Activated gamma-delta T cell (primary cell): ENCODE data around the gene ZNF200.
"Not testable (repeated sequence)": the region's sequence is repeated elsewhere in the genome, so short reads cannot be mapped to it uniquely, and the experiment has no call there.

Experiments
- DNase-seq: peaks from one replicate; lab custom pipeline; 2025; lab: John Stamatoyannopoulos, UW
- total RNA-seq, 2 donors: gene quantifications; one replicate each; lab custom pipeline; 2026; lab: John Stamatoyannopoulos, UW

ZNF200 gene
- 32.1 to 42.4 reads per million in 2 donors for total RNA-seq

DNA sequence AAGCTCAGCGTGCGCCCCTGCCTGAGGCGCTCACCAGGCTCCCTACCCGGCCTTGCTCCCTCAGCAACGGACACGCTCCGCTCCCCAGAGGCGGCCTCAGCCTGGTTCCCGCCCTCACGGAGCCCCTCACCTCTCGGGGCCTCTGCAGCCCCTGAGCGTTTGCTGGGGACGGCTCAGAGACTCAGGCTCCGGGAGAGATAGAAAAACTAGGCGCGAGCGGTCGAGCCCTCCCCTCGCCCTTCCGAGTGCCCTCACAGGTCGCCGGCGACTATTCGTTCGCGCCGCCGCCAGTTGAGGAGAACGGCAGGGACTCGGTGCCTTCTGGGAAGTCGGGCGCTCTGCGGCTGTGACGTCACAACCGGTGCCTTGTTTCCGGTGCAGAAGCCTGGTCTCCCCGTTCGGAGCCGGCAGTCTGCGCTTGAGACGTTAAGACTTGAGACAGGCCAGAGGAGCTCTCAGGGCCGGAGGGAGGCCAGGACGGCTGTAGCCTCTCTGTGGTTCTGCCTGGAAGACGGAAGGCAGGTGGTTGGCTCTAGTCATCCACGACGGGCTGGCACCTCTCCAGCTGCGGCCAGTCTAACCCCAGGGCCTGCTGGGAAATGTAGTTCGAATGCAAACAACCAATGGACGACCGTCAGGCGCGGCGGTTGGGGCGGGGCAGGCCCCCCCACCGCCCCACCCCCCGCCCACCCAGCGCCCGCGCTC, at the start of gene ZNF200:
ZNF200 (minus strand) TSS at position 302 of the 705 bp plus-strand sequence. CDS start 1,403 bp downstream, outside the sequence.
- DNase-seq: peak; percentile 85

DNA sequence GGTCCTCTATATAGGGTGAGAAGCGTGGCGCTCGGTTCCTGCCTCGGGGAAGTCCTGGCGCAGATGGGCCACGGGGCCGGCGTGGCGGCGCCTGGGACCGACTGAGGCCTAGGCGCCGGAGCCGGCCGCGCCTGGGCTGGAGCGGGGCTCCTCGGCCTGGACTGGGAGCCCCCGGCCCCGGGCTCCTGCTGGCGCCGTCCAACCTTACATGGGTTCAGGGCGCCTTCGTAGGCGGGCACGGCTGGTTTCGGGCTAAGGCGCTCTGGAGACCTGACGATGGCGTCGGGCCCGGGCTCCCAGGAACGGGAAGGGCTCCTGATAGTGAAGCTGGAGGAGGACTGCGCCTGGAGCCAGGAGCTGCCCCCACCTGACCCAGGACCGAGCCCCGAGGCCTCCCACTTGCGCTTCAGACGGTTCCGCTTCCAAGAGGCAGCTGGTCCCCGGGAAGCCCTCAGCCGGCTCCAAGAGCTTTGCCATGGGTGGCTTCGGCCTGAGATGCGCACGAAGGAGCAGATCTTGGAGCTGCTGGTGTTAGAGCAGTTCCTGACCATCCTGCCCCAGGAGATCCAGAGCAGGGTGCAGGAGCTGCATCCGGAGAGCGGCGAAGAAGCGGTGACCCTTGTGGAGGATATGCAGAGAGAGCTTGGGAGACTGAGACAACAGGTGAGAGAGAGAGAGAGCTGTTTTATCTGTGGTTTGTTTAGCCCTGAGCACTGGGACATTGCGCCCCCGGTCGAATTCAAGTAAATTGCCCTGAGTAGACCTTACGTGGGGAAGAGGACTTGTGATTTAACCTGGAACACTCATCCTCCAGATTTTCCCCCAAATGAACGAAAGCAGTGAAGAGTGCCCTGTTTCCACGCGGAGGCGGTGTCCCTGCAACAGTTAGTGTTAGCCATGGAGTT, 48.8 kb upstream of the ZNF200 start:
- no peak for DNase-seq

DNA sequence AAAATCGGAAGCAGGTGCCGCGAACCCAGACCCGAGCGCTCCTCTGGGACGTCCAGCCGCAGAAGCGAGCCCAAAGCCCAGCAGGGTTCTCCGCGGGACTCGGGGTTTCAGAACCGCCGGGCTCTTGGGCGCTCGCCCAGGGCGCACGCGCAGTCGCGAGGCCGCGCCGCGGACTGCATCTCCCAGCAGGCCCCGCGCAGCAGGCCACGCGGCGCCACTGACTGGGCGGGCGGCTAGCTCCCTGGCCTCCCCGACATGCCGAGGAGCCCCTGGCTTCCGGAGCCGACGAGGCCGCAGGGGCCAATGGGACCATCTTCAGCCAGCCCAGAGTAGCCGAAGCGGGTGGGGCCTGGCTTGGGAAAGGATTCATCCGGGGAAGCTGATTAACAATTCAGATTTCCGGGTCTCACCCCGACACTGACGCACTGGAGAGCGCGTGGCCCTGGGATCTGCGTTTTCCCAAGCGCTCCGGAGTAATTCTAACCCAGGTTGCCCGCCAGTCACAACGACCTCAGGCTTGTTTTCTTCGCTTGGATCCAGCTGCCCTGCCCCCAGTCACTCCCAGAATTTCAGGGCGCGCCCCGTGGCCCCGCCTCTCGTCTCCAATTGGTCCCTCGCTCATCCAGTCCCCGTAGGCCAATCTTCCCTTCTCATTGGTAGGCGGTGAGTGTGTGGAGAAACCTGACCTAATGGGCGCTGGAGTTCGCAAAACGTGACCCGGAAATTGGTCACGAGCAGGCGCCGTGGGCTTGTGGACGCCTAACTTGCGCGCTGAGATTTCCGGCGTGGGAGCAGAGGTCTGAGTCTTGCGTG, 48.0 kb upstream of the ZNF200 start, which contains the start of gene ZNF263:
ZNF263 (plus strand) TSS at position 762 of the 813 bp plus-strand sequence. CDS start 328 bp downstream, outside the sequence.
- peak; percentile 87 for DNase-seq

GRCh38 chr16:3282103-3282729, 47.3 kb upstream of the ZNF200 start:
- no peak for DNase-seq

GRCh38 chr16:3281222-3281820, 46.4 kb upstream of the ZNF200 start:
- no peak for DNase-seq

DNA sequence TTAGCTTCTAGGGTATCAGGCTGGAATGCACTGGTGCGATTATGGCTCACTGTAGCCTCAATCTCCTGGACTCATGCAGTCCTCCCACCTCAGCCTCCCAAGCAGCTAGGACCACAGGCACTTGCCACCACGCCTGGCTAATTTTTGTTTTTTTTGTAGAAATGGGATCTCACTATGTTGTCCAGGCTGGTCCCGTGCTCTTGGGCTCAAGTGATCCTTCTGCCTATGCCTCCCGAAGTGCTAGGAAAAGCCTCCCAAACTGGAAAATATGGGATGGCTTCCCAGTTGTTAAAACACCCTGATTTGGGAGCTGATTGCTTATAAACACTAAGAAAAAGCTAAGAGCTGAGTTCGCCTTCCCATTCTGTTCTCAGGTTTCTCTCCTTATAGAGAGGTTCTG, 41.7 kb upstream of the ZNF200 start:
- DNase-seq: no peak

- DNase-seq: no peak
Measured at GRCh38 chr16:3274947-3275346, 40.0 kb upstream of the ZNF200 start.

- DNase-seq: no peak
Measured at GRCh38 chr16:3274490-3274889, 39.5 kb upstream of the ZNF200 start.

DNA sequence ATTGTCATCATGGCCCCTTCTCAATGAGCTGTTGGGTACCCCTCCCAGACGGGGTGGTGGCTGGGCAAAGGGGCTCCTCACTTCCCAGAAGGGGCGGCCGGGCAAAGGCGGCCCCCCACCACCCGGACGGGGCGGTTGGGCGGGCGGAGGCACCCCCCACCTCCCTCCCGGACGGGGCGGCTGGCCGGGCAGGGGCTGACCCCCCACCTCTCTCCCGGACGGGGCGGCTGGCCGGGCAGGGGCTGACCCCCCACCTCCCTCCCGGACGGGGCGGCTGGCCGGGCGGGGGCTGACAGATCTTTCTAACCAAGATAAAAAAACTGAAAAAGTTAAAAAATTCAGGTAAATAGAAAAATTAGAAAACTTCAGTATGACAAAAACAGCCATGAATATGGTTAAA, 36.3 kb upstream of the ZNF200 start:
- DNase-seq: not testable (repeated sequence)

- DNase-seq: not testable (repeated sequence)
Measured at GRCh38 chr16:3270718-3271117, 35.8 kb upstream of the ZNF200 start.

DNA sequence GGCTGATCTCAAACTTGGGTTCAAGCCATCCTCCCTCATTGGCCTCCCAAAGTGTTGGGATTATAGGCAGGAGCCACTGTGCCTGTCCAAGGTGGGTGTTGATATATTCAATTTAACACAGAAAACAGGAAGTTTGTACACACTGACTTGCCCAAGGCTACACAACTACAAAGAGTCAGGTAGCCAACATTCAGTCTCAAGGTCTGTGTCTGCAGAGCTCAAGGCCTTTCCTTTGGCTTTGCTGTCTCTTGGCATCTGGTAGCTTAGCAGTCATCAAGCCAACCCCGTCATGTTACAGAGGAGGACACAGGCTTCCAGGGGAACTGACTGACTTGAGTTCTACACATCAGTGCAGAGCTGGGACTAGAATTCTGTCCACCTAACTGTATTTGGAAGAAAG, 33.3 kb upstream of the ZNF200 start:
- DNase-seq: no peak

GRCh38 chr16:3266873-3267537, 32.0 kb upstream of the ZNF200 start:
- no peak for DNase-seq

DNA sequence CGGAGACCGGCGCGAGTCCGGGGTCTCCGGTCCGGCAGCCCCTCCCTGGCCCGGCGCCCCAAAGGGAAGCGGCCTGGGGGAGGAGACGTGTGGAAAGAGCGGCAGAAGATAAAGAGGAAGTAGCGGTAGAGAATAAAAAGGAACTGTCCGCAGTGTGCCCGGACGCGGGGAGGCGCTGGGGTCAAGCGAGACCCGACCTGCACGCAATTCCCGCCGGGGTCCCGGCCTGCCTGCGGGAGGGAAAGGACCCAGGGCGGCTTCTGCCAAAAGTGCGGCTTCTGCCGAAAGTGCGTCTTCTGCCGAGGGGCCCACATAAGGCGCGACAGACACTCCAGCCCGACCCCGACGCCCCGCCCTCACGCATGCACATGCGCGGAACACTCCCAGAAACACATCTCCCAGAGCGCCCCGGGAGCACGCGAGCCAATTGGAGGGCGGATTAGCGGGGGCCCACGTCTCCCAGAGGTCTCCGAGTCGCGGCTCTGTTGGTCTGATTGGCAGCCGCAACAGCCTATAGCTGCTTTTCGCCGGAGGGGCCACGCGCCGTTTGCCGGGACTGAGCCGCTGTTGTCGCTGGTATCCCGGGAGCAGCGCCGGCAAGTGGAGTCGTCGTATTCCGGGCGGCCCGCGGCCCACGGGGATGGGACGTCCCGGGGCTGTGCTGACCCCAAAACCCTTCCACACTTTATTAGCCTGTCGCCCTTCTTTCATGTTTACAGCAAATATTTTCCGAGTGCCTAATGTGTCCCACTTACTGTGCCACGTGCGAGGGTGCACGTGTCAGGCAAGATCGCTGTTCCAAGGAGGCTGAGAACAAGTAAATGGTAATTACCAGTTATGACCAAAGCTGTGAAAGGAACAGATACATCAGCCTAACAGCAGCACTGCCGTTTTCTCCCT, 29.4 kb upstream of the ZNF200 start:
- peak; percentile 95 for DNase-seq

DNA sequence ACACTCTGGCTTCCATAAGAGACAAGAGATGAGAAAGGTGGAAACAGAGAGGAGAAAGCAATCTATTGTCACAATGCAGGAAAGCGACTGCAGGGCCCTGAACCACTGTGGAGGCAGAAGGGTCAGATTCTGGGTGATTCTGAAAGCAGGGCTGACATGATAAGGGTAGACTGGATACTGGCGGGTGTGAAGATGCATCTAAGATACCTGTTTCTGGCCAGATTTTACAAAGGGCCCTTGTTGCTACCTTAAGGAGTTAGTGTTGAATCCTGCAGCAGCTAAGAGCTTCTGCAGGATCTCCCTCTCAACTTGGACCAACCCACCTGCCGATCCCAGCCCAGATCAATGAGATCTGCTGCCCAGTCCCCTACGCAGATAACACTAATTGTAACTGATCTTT, 27.6 kb upstream of the ZNF200 start:
- no peak for DNase-seq

DNA sequence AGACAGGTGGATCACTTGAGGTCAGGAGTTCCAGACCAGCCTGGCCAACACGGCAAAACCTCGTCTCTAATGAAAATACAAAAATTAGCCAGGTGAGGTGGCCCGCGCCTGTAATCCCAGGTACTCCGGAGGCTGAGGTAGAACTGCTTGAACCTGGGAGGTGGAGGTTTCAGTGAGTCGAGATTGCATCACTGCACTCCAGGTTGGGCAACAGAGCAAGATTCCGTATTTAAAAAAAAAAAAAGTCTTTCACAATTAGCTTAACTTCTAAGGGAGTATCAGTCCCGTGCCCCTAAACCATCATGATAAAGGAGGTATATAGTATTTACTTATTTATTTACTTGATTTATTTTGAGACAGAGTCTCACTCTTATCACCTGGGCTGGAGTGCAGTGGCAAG, 24.9 kb upstream of the ZNF200 start:
- DNase-seq: no peak

DNA sequence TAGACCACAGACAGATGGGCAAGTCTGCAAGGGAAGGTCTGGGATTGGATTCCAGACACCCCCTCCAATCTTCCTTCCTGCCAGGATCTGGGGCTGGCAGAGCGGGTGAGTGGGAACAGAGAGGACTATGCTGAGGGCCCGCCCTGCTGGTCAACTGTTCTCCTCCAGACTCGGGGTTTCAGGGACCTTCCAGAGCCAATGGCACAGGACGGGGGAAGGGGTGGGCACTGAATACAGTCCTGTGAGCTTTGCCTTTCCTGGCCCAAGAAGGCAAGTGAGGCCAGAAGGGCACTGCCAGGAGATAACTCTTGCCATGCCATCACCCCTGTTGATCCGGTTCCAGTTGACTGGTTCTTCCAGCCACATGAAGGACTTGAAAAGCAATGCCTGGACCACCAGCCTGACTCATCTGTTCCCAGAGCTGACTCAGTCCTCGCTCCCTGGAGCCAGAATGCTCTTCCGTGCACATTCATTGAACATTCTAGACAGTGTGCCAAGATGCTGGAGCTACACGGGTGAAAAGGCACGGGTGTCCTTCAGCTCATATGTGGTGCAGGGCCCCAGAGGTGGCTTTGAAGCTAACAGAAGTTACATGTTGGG, 22.0 kb upstream of the ZNF200 start:
- DNase-seq: no peak

DNA sequence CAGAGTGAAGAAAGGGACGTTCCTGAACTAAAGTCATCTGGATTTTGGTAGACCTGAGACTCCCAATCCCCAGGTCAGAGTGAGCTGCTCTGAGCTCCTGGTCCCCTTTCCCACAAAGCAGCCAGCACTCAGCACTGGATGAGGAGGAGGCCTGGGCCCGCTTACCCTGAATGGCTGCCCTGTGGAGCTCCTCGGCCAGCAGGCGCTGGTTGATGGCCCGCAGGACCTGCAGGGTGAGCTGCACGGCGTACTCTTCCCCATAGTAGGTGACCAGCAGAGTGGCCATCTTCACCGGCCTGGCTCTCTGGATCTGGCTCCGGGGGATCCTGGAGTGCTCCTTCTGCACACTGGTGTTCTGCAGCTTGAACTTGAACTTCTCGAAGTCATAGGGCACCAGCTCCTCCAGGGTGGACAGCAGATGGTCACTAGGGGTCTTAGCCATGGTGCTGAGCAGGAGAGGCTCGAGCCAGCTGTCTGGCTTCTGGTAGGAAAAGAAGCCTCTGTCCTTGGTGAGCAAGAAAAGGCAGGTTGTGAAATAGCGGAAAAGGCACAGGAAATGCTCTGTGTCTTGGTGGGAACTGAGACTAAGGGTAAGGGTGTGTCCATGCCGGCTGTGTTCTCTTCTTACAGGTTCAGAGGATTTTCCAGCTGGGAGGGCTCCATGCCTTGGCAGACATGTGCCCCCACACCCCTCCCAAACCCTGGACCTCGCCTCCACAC, 21.3 kb upstream of the ZNF200 start, which contains the start of gene MEFV:
MEFV (minus strand) TSS at position 488 of the 720 bp plus-strand sequence; CDS start at position 442, 46 bp downstream.
- DNase-seq: no peak

DNA sequence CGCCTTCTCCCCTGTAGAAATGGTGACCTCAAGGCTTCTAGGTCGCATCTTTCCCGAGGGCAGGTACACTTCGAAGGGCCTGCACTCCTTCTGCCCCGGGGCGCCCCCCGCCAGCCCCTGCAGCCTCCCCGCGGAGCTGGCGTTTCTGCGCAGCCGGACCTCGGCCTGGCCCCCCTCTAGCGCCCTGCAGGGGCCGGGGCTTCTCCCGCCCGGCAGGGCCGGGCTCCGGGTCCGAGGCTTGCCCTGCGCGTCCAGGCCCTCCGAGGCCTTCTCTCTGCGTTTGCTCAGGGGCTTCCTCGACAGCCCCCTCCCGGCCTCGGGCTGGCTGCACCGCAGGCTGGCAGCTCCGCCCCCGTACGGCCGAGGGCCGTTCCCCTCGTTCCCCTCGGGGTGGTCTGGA, 19.4 kb upstream of the ZNF200 start:
- DNase-seq: no peak
